HG03159 (cell line): ENCODE data around the gene GJC1.
"Not testable (repeated sequence)": the region's sequence is repeated elsewhere in the genome, so short reads cannot be mapped to it uniquely, and the experiment has no call there.

Source experiments
- ATAC-seq: cut with Tn5 transposase; IDR thresholded peaks from one replicate; pipeline ENCODE4 v1.9.1; 2021; ENCODE audit warnings: mild to moderate bottlenecking, moderate library complexity; ENCODE audit not compliant: unreplicated experiment

GJC1 gene

DNA sequence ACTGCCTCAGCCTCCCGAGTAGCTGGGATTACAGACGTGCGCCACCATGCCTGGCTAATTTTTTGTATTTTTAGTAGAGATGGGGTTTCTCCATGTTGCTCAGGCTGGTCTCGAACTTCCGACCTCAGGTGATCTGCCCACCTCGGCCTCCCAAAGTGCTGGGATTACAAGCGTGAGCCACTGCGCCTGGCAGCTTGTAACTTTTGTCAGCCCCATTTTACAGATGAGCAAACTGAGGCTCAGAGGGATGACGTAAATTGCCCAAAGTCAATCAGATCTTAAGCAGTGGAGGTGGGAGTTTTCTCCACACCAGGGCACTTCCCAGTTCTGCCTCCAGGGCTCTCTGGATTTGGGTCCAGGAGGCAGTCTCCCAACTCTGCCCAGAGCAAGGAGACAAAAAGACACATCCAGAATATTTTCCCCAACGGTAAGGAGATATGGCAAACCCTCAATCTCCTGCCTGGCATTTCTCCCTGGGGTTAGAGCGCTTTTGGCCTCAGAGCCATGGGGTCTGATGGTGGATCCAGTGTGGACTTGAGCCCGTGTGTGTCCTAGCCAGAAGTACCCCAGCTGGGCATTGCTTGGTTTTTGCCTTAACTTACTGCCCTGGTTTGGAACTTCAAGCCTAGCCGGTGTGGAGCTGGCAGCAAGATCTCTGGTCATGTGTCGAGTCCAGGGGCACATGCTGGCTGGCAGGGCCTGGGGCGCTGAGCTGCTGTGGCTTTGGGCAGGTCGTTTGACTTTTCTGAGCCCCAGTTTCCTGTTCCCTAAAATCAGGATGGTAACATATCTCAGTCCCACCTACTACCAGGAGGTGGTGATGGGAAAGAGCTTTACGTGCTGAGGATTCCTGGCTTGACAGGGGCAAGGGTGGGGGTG, 67.9 kb downstream of the GJC1 start:
- no peak for ATAC-seq

DNA sequence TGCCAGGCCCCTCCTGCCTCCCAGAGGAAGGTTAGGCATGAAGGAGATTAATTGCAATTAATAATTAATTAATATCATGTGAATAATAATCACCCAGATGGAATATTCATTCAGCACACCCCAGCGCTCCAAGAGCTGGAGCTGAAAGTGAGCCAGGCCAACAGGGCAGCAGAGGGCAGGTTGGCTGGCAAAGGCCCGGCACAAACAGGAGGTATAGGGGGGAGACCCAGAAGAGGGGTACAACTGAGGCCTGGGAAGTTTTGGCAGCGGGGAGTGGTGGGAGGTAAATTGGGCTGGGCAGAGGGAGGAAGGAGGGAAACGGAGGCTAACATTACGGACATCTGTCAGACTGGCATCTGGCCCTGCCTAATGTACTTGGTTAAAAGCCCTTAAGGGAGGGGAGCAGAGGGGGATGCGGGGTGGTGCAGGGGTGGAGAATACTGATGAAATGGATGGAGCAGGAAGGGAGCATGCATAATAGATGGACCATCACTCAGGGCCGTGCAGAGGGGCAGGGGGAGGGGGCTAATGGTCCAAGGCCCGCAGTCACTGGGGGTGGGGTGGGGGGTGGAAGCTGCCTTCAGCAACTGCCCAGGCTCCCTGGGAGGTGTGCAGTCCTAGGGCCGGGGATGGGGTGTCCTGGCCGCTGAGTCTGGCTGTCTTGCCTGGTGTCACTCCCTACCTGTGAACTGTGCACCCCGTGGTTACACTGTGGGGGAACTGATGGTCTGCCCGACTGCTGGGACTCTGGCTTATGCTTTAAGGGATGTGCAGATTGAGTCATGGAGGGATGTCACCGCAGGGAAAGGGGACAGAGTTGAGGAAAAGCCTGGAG, 69.4 kb downstream of the GJC1 start:
- ATAC-seq = no peak

DNA sequence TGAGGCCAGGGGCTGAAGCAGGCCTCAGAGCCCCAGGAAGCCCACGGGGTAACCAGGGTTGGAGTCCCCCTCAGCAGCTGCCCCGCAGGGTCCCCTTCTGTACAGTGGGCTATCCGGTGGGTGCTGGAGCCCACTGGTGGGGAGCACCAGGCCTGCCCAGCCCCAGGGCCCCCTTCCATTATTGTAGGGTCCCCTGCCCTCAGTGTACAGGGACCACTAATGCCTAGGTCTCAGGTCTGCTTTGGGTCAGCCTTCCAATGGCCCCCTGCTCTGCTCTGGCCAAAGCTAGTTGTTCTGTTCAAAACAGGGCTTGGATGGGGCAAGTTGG, 70.2 kb downstream of the GJC1 start:
- no peak for ATAC-seq

DNA sequence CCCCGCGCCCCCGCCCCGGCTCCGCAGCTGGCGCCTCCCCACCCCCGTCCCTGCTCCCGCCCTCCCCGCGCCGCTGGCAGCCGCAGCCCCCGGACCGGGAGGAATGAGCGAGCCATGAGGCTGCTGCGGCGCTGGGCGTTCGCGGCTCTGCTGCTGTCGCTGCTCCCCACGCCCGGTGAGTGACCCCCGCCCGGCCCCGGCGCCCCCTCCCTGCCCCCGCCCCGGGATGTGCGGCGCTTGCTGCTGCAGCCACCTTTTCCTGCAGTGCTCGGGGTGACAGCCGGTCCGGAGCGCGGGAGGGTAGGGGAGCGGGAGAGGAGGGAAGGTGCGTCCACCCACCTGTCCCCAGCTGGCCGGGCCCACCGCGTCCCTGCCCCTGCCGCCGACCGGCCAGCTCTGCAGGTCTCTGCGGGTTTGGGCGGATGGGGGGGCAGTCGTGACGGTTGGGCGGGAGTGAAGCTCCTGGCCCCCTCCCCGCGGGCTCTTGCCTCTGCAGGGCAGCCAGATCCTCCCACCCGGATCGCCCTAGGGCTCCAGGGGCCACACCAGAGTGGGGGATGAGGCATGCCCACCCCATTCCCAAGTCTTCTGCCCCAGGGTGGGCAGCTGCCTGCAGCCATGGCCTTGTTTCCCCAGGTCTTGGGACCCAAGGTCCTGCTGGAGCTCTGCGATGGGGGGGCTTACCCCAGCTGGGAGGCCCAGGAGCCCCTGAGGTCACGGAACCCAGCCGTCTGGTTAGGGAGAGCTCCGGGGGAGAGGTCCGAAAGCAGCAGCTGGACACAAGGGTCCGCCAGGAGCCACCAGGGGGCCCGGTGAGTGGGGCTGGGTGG, 70.8 kb downstream of the GJC1 start:
- ATAC-seq = no peak

DNA sequence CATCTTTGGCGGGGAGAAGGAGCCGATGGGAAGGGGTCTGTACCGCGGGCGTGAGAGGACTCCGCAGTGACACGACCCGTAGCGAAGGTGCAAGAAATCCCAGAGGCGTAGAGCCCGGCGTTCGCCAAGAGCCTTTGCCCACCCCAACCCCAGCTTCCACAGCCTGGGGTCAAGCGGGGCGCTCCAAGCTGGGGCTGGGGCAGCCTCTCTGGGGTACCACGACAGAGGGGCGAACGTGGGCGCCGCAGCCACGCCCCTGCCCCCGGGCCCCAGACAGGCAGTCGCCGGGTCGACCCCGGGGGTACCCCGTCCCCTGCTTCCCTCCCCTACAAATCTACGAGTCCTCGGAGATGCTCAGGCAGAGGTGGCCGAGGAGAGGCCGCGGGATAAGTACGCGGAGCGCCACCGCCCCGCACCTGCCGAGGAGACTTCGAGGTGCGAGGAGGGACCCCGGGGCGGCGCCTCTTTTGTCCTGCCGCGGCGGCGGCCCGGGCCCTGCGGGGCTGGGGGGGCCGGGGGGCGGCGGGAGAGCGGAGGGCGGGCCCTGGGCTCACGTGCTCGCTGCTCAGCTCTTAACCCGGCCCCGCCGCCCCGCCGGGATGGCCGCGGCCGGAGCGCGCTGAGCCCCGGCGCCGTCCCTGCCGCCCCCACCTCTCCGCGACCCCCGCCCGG, 71.5 kb downstream of the GJC1 start, which contains the start of gene ADAM11:
Gene ADAM11 (plus strand): TSS at position 575 of the 672 bp plus-strand sequence. CDS start 212 bp downstream, outside the sequence.
- no peak for ATAC-seq

DNA sequence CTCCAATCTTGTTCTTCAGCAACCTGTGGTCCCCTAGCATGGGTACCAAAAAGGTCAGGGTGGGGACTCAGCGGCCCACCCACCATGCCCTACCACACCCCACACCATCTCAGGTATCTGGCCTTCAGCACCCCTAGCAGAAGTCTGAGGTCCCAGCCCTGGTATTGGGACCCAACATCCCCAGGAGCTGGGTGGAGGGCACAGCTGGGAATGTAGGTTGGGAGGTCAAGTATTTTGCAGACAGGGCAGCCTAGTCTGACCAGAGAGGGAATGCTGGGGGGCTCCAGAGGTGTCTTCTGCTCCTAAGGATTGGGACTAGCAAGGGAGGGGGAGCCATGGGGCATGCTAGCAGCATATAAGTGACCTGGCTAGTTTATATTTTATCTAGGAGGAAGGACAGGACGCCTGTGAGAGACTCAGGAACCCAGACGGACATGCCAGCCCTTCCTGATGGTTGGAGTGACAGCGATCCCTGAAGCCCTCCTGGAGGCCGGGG, 72.1 kb downstream of the GJC1 start:
- ATAC-seq = no peak

DNA sequence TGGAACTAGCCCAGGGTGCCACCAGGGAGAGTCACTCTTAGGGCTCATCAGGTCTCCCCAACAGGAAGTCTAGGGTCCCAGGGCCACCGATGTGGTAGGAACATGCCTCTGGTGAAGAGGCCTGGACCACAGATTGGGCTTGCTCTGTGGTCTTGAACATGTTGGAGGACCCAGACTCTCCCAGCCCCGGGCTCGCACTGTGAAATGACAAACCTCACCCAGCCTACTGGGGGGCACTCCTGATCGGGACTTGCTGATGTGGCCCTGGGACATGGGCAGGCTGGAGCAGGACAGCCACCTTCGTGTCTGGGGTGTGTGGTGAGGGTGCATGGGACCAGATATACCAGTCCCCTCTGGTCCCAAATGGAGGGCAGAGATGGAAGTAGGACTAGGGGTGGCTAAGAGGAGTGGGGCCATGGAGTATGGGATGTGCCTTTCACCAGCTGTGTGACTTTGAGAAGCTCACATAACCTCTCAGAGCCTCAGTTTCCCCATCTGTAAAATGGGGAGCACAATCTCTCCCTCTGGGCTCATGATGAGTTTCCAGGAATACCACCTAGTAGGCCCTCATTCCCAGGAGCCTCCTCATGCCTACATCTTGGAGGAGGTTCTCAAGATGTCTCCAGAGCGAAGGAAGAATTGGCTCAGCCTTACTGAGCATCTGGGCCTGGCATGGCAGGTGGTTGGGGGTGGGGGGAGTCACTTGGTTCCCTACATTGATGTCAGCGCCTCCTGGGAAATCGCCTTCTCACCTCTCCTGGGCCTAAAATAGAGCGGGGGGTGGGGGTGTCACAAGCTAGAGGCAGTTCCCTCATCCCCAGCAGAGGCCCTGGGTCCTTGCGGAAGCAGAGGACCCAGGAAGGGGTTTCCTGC, 72.8 kb downstream of the GJC1 start:
- no peak for ATAC-seq

DNA sequence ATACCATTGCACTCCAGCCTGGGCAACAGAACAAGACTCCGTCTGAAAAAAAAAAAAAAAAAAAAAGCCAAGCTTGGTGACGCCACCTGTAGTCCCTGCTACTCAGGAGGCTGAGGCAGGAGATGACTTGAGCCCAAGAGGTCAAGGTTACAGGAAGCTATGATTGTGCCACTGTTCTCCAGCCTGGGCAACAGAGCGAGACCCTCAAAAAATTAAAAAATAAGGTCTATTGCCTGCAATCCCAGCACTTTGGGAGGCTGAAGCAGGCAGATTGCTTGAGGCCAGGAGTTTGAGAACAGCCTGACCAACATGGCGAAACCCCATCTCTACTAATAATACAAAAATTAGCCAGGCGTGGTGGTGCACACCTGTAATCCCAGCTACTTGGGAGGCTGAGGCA, 74.9 kb downstream of the GJC1 start:
- ATAC-seq = not testable (repeated sequence)

DNA sequence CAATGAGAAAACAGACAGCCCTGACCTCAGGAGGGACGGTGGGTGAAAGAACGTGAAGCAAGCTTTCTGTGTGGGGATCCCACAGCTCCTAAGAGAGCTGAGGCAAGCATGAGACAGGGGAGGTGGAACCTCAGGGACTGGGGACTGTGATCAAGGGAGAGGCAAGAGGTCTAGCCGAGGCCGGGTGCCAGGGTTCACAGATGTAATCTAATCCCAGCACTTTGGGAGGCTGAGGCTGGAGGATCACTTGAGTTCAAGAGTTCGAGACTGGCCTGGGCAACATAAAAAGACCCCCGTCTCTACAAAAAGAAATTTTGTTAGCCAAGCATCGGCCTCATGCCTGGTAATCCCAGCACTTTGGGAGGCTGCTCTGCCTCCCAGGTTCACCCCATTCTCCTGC, 75.8 kb downstream of the GJC1 start:
- no peak for ATAC-seq

DNA sequence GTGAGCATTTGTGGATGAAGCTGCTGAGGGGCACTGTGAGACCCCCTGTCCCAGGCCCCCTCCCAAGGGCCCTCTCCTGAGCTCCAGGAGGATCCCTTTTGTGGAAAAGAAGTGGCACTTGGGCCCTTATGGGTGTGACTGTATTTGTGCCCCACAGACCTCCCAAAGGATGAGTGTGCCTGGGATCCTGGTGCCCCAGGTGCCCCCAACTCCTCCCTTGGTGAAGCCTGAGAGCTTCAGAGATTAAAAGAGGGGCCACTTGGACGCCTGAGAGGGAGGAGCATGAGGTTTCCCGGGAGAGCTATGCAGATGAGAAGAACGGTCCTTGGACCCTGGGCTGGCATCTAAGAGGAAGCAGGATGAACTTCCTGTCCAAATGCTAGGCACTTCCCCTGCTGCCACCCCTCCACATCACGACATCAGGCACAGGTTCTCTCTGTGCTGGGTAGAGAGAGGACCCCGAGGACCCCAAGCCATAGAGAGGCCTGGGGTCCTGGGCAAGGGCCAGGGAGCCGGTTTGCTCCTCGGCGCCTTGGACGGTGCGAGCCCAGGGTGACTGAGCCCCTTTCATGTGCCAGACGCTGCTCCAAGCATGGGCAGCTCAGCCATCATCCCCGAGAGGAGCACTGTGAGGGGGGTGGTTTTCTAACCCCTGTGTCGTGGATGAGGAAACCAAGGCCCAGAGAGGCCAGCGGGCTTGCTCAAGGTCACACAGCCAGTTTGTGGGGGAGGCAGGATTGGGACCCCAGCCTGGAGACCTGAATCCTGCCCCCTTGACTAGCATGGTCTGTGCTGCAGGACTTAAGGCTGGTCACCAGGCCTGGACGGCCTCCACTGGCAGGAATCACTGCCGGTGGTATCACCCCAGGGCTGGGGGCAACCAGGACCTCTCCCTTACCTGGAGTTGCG, 76.9 kb downstream of the GJC1 start:
- ATAC-seq = no peak

DNA sequence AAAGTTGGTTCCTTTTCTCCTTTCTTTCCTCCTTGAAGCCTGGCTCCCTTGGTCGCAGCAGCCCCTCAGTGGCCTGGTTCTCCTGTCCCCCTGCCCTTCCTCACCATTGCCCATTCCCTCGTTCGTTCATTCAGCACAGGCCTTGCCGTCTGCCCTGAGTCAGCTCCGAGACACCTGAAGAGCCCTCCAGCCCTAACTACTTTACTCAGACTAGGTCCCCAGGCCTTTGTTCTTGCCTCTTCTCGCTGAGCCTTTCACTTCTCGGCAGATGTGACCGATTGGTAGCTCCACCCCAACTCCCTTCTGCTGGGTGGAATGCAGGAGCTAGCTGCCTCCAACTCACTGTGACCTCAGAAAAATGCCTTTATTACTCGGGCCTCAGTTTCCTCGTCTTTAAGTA, 78.3 kb downstream of the GJC1 start:
- no peak for ATAC-seq

DNA sequence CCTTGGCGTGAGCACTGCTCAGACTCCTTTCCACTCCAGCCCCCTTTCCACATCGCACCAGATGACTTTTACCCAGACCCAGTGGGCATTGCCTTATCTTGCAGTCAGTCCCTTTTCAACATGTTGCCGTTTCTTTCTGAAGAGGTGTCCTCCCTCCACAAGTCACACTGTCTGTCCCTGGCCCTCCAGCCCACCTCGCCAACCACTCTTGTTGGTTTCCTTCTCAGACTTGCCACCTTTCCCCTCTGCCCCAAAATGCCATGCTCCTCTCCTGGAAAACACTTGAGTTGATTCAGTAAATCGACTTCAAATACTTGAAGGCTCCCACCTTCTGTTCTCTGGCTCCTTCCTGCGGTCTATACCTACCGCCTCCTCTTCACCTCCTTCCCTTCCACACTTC, 78.8 kb downstream of the GJC1 start:
- ATAC-seq = no peak

DNA sequence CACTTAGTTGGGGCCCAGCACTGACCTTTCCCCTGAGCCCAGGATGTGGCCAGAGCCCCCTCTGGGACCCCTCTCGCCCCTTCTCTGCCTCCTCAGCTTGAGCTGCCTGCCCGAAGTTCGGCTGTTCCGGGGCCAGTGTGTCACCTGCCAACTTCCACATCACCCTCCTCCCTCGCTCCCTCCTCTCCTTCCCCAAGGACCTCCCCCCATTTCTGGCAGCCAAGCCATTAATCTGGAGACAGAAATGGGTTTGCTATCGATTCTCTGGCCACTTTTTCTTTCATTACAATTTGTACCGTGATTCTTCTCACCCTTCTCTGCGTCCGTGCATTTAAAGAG, 80.1 kb downstream of the GJC1 start:
- no peak for ATAC-seq

DNA sequence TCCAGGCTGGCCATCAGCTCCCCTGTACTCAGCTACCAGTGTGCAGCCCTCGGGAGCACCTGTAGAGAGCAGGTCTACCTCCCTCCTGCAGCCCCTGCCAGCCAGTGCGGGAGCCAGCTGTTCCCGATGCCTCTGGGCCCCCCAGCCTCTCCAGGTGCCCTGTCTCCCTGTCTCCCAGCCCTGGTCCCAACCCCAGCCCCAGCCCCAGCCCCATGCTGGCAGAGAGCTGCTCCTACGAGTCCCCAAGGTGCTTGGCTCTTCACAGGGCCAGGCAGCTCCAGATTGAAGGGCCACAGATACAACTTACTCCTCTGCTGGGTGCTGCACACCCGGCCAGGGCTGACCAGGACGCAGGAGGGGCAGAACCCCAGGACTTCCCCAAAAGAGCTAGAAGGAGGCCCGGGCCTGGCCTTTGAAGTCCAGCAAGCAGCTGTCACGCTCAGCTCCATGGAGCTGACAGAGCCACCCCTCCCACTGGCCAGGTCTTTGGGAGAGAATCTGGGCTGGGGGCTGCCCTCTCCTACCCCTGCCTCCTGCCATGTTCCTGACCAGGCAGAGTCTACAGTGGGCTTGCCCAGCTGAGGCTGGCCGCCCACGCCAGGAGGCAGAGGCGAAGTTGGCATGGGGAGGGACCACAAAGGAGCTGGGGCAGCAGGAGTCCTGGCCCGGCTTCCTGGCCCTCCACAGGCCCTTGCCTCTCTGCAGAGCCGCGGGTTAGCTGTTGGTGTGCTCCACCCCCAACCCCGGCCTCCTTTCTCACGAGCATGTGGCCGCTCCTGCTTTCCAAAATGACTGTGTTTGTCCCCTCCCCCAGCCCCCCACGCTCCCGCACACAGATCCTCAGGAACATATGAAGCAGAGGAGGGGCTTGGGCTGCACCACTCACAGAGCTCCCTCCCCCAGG, 80.8 kb downstream of the GJC1 start:
- no peak for ATAC-seq
